H1 (cell line): Measurements from ENCODE around the gene GUCA2B. TPM values are rescaled to one million over a fixed set of nuclear protein-coding genes. Genes with fewer than 3 reads are reported as not detected.

ENCODE experiments used
- CHD7 ChIP-seq: fragments of 300-600 bp; sonication (generic); IDR thresholded peaks from 2 replicates; pipeline ENCODE4 v1.7.1; 2012; ENCODE audit warnings: low read length, moderate library complexity, mild to moderate bottlenecking, inconsistent platforms; ENCODE audit not compliant: insufficient replicate concordance
- PHF8 ChIP-seq: fragments of 200-600 bp; sonication (generic); conservative IDR thresholded peaks from 2 replicates; pipeline ENCODE4 v1.7.1; 2012; ENCODE audit warnings: low read depth, mild to moderate bottlenecking, inconsistent platforms, low read length, moderate library complexity
- RAD21 ChIP-seq, 2 experiments: IDR thresholded peaks in 1 of 2; conservative IDR thresholded peaks in 1 of 2; 2 replicates each; pipeline ENCODE4 v1.6.1; 2011; ENCODE audit warnings: low read depth in 2 of 2, low read length in 2 of 2, improper control_type of control experiment in 1 of 2, inconsistent platforms in 1 of 2, mild to moderate bottlenecking in 1 of 2, moderate library complexity in 1 of 2
- SP1 ChIP-seq: IDR thresholded peaks from 2 replicates; pipeline ENCODE4 v1.6.1; 2011; ENCODE audit warnings: low read depth, low read length
- polyA plus RNA-seq, 7 experiments: library from polyadenylated mRNA; depleted of rRNA in 3 of 7; stranded (reverse) in 5 of 7; unstranded in 2 of 7; fragments of >200 nt in 5 of 7; fragments of 200-250 nt in 2 of 7; gene quantifications; 1 replicate in 5 of 7; 2 replicates in 1 of 7; 4 replicates in 1 of 7; pipeline versions ENCODE4 v1.2.1 to v1.2.3, GENCODE V29; 2011 to 2013; ENCODE audit warnings: missing spikeins in 2 of 7, mixed read lengths in 2 of 7
- total RNA-seq: library from RNA; stranded (reverse); fragmentation: NEBNext Ultra II Directional; extraction: Animal tissue kit (Norgen Biotek cat#: 25700); gene quantifications from 2 replicates; pipeline ENCODE4 v1.2.1, GENCODE V29; 2021

GUCA2B gene
- total and polyA plus RNA-seq, 2 of the 8 experiments (the other 6 are each of a cell fraction or from before 2014, with no cell fraction given), result not detected

GRCh38 chr1:42140191-42140590 is 13.0 kb upstream of the GUCA2B start (continued):
- TF ChIP-seq CHD7, result no peak
- no peak for TF ChIP-seq SP1
- TF ChIP-seq PHF8, result no peak
- TF ChIP-seq RAD21 (IDR thresholded peaks at IDR 0.05 in 1 of 2, conservative IDR thresholded peaks at IDR 0.05 in 1 of 2; ENCODE audit: low read depth in 2 of 2, low read length in 2 of 2), result no peak
